DOHH2 (cell line): ENCODE data around the gene PPL.

Experiments
- CTCF ChIP-seq: fragments of 200-600 bp; sonication (generic); IDR thresholded peaks from one replicate; pipeline ENCODE4 v1.5.1; 2014; ENCODE audit warnings: antibody characterized with exemption, mild to moderate bottlenecking, low read depth, low read length; ENCODE audit not compliant: poor library complexity, severe bottlenecking
- EZH2phosphoT487 ChIP-seq: fragments of 200-600 bp; sonication (generic); IDR thresholded peaks from 2 replicates; pipeline ENCODE4 v1.6.1; 2017; ENCODE audit warnings: borderline replicate concordance, mild to moderate bottlenecking, antibody characterized with exemption, low read length, moderate library complexity, mixed read lengths

GRCh38 chr16:4949986-4950385 lies 13.0 kb upstream of the PPL start:
- no peak for TF ChIP-seq CTCF
- no peak for TF ChIP-seq EZH2phosphoT487
